Stomach smooth muscle (tissue), 2 donors: Measurements from ENCODE around the gene DNAJC21.

Source experiments
- H3K27ac ChIP-seq: one replicate; pipeline ENCODE4 v1.7.0; 2013; ENCODE audit warnings: mild to moderate bottlenecking, low read length, inconsistent platforms
- H3K27me3 ChIP-seq, 2 donors: one replicate each; pipeline ENCODE4 v1.7.0; 2013; ENCODE audit warnings: low read length in 2 of 2; ENCODE audit not compliant: insufficient read depth in 2 of 2, control insufficient read depth in 1 of 2
- H3K36me3 ChIP-seq, 2 donors: one replicate each; pipeline ENCODE4 v1.7.0; 2013; ENCODE audit warnings: low read length in 2 of 2; ENCODE audit not compliant: control insufficient read depth in 2 of 2, insufficient read depth in 2 of 2
- H3K4me1 ChIP-seq: one replicate; pipeline ENCODE4 v1.7.0; 2013; ENCODE audit warnings: low read length; ENCODE audit not compliant: control insufficient read depth, insufficient read depth
- H3K4me3 ChIP-seq, 2 donors: one replicate each; pipeline ENCODE4 v1.7.0; 2013; ENCODE audit warnings: low read length in 2 of 2
- H3K9ac ChIP-seq, 2 donors: one replicate each; pipeline ENCODE4 v1.7.0; 2013; ENCODE audit warnings: low read length in 2 of 2, mild to moderate bottlenecking in 1 of 2
- H3K9me3 ChIP-seq, 2 donors: one replicate each; pipeline ENCODE4 v1.7.0; 2013; ENCODE audit warnings: low read length in 2 of 2; ENCODE audit not compliant: control insufficient read depth in 2 of 2
- donor health status: healthy.
- donor health status: Pancreatic carcinoma.

The DNAJC21 gene

DNA sequence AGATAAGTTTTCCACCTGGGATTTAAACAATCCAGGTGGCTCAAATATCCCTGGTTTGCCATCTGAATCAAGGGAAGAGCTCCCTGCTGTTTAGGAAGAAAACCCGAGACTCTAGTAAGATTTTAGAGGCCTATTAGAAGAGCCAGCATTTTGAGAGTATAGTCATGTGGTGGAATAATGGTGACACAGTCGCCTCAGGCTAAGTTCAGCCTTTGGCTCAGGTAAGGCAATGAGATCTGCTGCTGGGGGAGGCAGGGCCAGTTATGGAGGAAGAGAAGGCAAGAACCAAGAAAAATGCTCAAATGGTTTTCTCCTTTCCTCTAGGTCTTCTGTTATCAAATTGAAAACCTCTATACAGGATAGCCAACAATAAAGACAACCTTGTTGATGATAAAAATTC is 30.3 kb upstream of the DNAJC21 start:
- Histone ChIP-seq H3K4me3 (no peak overlapping the region), H3K9ac (no peak overlapping the region), H3K27me3 (no peaks in the 10 kb centered on the region), H3K36me3 (peaks cover 4 to 5% of the 10 kb centered on the region in 2 donors), H3K4me1 (no peaks in the 10 kb centered on the region), H3K9me3 (no peaks in the 10 kb centered on the region), H3K27ac (no peak overlapping the region)

DNA sequence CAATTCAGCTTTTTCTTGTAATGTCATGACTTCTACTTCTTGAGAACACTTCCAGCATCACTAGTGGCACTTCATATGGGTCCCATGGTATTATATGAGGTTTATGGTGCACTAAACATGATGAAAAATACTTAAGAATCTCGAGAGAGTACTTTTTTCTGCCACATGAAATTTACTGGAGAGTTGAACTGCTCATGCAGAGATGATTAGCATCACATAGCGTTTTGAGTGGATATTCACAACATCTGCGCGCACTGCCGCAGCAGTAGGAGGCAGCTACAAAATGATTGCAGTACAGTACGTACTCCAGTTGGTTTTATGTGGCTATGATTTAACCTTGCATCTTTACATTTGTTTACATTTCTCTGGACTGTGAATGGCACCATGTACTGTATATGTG is 28.7 kb upstream of the DNAJC21 start:
- H3K27me3 ChIP-seq = no peaks in the 10 kb centered on the region
- H3K36me3 ChIP-seq = peaks cover 4 to 5% of the 10 kb centered on the region in 2 donors
- H3K4me3 ChIP-seq = no peak overlapping the region
- H3K9ac ChIP-seq = no peak overlapping the region
- no peak overlapping the region for H3K27ac ChIP-seq
- H3K9me3 ChIP-seq = no peaks in the 10 kb centered on the region
- H3K4me1 ChIP-seq = no peaks in the 10 kb centered on the region

DNA sequence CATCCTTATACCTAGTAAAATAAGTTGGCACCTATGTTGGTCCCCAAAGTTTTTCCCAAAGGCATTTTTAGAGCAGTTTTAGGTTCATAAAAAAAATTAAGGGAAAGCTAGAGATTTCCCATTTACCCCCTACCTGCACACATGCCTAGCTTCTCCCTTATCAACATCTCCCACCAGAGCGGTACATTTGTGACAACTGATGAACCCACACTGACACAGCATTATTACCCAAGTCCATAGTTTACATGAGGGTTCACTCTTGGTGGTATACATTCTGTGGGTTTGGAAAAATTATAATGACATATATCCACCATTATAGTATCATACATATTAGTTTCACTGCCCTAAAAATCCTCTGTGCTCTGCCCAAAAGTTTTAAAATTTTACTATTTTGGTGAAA is 26.1 kb upstream of the DNAJC21 start:
- Histone ChIP-seq H3K9me3 (no peaks in the 10 kb centered on the region), H3K27me3 (no peaks in the 10 kb centered on the region), H3K4me3 (no peak overlapping the region), H3K9ac (no peak overlapping the region), H3K27ac (no peak overlapping the region), H3K4me1 (no peaks in the 10 kb centered on the region), H3K36me3 (peaks cover 6 to 13% of the 10 kb centered on the region in 2 donors)

DNA sequence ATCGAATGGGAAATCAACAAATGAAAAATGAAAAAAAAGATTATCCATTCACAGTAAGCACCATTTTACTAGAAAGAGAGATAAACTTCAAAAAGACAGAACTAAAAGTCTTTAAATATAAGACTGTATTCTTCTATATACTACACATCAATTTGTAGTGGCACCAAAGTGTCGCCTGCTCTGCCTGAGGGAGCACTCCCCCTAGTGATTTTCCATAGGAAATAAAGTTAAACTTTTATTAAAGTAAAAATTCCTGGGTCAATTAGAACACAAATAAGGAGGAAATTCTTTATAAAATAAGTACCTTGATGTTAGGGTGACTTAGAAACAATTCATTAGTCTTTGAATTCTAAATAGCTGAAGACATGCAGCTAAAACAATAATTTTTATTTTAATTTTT is 23.8 kb upstream of the DNAJC21 start:
- H3K27me3 ChIP-seq = no peaks in the 10 kb centered on the region
- peaks cover 16 to 26% of the 10 kb centered on the region in 2 donors for H3K36me3 ChIP-seq
- no peaks in the 10 kb centered on the region for H3K4me1 ChIP-seq
- H3K9me3 ChIP-seq = no peaks in the 10 kb centered on the region
- no peak overlapping the region for H3K4me3 ChIP-seq
- no peak overlapping the region for H3K9ac ChIP-seq
- H3K27ac ChIP-seq = no peak overlapping the region

DNA sequence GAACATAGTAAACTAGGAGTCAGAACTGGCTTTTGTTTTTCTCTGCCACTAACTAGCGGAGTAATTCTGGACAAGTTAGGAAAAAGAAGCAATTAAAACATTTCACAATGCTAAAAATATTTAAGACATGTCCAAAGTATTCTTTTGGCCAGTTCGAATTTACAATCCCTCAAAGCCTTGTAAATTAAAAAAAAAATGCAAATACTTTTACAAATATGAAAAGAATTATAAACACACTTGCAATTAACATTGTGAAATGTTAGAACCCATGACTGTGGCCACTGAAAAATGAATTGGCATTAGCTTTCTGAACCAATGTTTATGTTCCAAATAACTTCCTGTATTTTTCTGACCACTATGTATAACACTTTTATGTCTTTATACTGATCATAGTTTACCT is 16.3 kb upstream of the DNAJC21 start:
- no peak overlapping the region for H3K27ac ChIP-seq
- peaks cover 19 to 22% of the 10 kb centered on the region in 2 donors for H3K36me3 ChIP-seq
- H3K4me3 ChIP-seq = no peak overlapping the region

DNA sequence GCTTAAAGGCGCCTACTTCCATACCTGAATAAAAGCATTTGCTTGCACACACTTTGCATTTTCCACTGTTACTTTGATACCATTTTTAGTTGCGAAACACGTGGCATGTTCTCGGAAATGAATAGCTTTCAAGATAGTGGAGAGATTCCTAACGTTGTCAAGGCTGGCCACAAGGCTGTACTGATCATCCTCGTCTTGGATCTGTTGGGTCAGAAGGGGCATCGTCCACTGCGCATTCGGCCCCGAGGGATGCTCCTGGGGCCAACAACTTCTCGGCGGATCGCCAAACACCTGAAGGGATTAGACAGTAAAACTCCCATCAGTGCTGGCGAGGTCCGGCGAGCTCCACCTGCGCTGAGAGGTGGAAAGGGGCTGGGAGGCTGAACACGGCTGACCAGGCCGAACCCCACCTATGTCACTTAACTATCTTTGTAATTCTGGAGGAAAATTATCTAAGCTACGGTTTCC is 14.7 kb upstream of the DNAJC21 start:
- H3K27ac ChIP-seq = peak overlapping the region; percentile 80
- H3K9me3 ChIP-seq = no peaks in the 10 kb centered on the region
- peaks cover 11% of the 10 kb centered on the region in 2 donors for H3K36me3 ChIP-seq
- H3K4me1 ChIP-seq = peaks cover 20% of the 10 kb centered on the region
- H3K4me3 ChIP-seq = peak overlapping the region; percentile 82 to 99
- peak overlapping the region; percentile 86 to 98 for H3K9ac ChIP-seq
- no peaks in the 10 kb centered on the region for H3K27me3 ChIP-seq

More for the DNA sequence above, 16.3 kb upstream of the DNAJC21 start:
- no peaks in the 10 kb centered on the region for H3K9me3 ChIP-seq
- no peak overlapping the region for H3K9ac ChIP-seq
- peaks cover 20% of the 10 kb centered on the region for H3K4me1 ChIP-seq
- no peaks in the 10 kb centered on the region for H3K27me3 ChIP-seq

DNA sequence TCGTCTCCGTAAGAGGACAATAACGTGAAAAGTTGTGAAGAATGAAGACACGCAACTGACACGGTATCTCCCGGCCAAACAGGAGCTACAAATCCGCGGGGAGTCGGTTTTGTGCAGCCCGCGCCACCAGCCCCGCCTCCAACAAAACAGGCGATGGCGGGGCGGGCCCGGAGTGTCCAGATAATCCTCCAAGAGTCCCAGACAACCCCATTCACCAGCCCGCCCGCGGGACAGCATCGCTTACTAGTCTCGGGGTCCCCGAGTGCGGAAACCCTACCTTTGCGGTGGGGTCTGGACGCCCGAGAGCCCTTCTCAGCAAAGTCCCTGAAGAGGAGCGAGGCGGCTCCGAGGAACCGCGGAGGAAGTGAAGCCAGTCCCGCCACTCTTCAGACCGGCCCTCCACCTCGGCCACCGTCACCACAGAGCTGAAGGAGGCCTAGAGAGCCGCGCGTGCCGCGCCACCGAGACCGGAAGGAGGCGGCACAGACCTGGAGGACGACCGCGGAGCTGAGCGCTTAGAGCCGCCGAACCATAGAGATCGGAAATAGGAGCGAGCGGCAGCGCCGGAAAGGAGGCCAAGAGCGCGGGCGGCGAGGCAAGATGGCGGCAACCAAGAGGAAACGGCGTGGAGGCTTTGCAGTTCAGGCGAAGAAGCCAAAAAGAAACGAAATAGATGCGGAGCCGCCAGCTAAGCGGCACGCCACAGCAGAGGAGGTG is 14.1 kb upstream of the DNAJC21 start, which contains the start of the genes BRIX1 and RAD1:
Gene BRIX1, plus strand, starts transcription at position 573 of the 717 bp plus-strand sequence. Its CDS starts 28 bp downstream, at position 601.
Gene RAD1, minus strand, starts transcription at position 366 of the 717 bp plus-strand sequence. CDS start 612 bp downstream, outside the sequence.
- no peaks in the 10 kb centered on the region for H3K9me3 ChIP-seq
- peaks cover 8 to 10% of the 10 kb centered on the region in 2 donors for H3K36me3 ChIP-seq
- peaks cover 20% of the 10 kb centered on the region for H3K4me1 ChIP-seq
- no peaks in the 10 kb centered on the region for H3K27me3 ChIP-seq
- H3K9ac ChIP-seq = peak within 1 kb of the TSS; percentile 96 to 98
- peak within 1 kb of the TSS; percentile 82 to 99 for H3K4me3 ChIP-seq
- H3K27ac ChIP-seq = peak within 1 kb of the TSS; percentile 80

DNA sequence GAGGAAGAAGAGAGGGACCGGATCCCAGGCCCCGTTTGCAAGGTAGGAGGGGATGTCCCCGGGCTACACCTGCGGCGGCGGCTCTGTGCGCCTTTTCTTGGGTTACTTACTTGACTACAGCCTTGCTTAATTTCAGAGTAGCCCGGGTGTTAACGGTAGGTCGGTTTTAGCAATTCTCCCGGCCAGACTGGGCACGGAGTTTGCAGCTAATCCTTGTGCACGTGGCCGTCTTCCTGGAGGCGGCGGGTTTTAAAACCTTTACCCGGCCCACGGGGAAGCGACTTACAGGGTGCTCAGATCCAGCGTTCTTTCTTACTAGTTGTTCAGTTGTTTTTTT is 13.5 kb upstream of the DNAJC21 start:
- peak overlapping the region; percentile 80 for H3K27ac ChIP-seq
- no peaks in the 10 kb centered on the region for H3K27me3 ChIP-seq
- H3K36me3 ChIP-seq = peaks cover 8 to 12% of the 10 kb centered on the region in 2 donors
- H3K9me3 ChIP-seq = no peaks in the 10 kb centered on the region
- H3K4me3 ChIP-seq = peak overlapping the region; percentile 82 to 99
- H3K9ac ChIP-seq = peak overlapping the region; percentile 96 to 98
- peaks cover 20% of the 10 kb centered on the region for H3K4me1 ChIP-seq

DNA sequence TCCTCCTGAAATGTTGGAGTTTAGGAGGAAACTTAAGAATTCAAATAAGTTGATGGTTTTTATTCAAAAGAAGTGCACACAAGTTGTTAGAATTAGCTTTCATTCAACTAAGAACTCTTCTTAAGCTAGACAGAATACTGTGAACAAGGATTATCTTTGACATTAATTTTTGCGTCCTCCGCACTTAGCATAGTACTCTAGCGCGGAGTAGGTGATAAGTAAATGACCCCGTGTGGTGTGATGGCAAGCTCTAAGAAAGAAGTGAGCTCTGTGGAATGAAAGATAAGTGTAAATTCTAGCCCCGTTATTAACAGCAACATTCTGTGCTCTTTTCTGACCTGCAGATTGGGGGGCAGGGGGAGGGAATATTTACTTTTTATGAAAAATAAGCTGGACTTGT is 12.8 kb upstream of the DNAJC21 start:
- no peak overlapping the region for H3K27ac ChIP-seq
- H3K9me3 ChIP-seq = no peaks in the 10 kb centered on the region
- peaks cover 20% of the 10 kb centered on the region for H3K4me1 ChIP-seq

DNA sequence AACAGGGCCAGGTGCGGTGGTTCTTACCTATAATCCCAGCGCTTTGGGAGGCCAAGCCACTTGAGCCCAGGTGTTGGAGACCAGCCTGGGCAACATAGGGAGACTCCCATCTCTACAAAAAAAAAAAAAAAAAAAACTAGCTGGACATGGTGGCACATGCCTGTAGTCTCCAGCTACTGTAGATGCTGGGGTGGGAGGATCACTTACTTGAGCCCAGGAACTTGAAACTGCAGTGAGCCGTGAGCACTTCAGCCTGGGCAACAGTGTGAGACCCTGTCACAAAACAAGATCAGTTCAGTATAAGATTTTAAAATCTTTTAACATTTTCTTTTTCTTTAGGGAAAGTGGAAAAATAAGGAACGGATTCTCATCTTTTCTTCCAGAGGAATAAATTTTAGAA is 11.3 kb upstream of the DNAJC21 start:
- no peaks in the 10 kb centered on the region for H3K9me3 ChIP-seq
- H3K36me3 ChIP-seq = peaks cover 10 to 11% of the 10 kb centered on the region in 2 donors
- no peak overlapping the region for H3K4me3 ChIP-seq
- no peaks in the 10 kb centered on the region for H3K27me3 ChIP-seq
- no peak overlapping the region for H3K27ac ChIP-seq
- H3K4me1 ChIP-seq = peaks cover 20% of the 10 kb centered on the region
- no peak overlapping the region for H3K9ac ChIP-seq

More for the DNA sequence above, 12.8 kb upstream of the DNAJC21 start:
- H3K4me3 ChIP-seq = peak overlapping the region; percentile 82 to 99
- peak overlapping the region; percentile 96 to 98 for H3K9ac ChIP-seq
- H3K27me3 ChIP-seq = no peaks in the 10 kb centered on the region
- peaks cover 8% of the 10 kb centered on the region in 2 donors for H3K36me3 ChIP-seq

DNA sequence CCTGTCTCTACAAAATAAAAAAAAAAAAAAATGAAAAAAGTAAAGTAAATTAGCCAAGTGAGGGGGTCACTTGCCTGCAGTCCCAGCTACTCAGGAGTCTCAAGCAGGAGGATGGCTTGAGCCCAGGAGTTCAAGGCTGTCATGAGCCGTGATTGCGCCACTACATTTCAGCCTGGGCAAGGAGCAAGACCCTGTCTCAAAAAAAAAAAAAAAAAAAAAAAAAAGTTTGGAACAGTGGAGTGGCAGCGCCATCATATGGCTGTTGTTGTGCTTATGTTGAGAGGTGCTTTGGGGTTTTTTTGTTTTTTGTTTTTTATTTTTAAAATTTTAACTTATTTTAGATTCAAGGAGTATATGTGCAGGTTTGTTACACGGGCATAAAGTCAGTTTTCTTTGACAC is 10.3 kb upstream of the DNAJC21 start:
- Histone ChIP-seq H3K9me3 (no peaks in the 10 kb centered on the region), H3K27me3 (no peaks in the 10 kb centered on the region), H3K4me1 (peaks cover 15% of the 10 kb centered on the region), H3K9ac (no peak overlapping the region), H3K36me3 (peaks cover 20 to 21% of the 10 kb centered on the region in 2 donors), H3K4me3 (no peak overlapping the region), H3K27ac (no peak overlapping the region)
